Measurements from ENCODE around the gene ARHGAP11A.

The ARHGAP11A gene

GRCh38 chr15:32671339-32672325 is 56.3 kb downstream of the ARHGAP11A start:
- H3K36me3 ChIP-seq (ENCODE audit: control insufficient read depth, insufficient read depth, low read length), result no peaks in the 10 kb centered on the region
- no peak overlapping the region for H3K27ac ChIP-seq (ENCODE audit: low read depth, low read length, severe bottlenecking)
- no peaks in the 10 kb centered on the region for H3K4me1 ChIP-seq (ENCODE audit: control insufficient read depth, insufficient read depth, low read length, poor library complexity, severe bottlenecking)
- 94 to 95% methylated on average over 22 to 28 of the region's 29 CpGs for WGBS, 2 experiments (ENCODE audit: insufficient coverage in 2 of 2)
- H3K9me3 ChIP-seq (ENCODE audit: control insufficient read depth, low read length), result no peaks in the 10 kb centered on the region
- no peak overlapping the region for H3K4me3 ChIP-seq (ENCODE audit: extremely low read depth, insufficient read depth, low read length, poor library complexity, severe bottlenecking)

GRCh38 chr15:32674681-32675080 is 59.4 kb downstream of the ARHGAP11A start:
- Histone ChIP-seq H3K4me1 (ENCODE audit: control insufficient read depth, insufficient read depth, low read length, poor library complexity, severe bottlenecking) (no peaks in the 10 kb centered on the region), H3K36me3 (ENCODE audit: control insufficient read depth, insufficient read depth, low read length) (no peaks in the 10 kb centered on the region), H3K4me3 (ENCODE audit: extremely low read depth, insufficient read depth, low read length, poor library complexity, severe bottlenecking) (no peak overlapping the region), H3K27ac (ENCODE audit: low read depth, low read length, severe bottlenecking) (no peak overlapping the region), H3K9me3 (ENCODE audit: control insufficient read depth, low read length) (no peaks in the 10 kb centered on the region)
- 94 to 100% methylated on average over 1 to 2 of the region's 2 CpGs for WGBS, 2 experiments (ENCODE audit: insufficient coverage in 2 of 2)

GRCh38 chr15:32675466-32675865 is 60.2 kb downstream of the ARHGAP11A start:
- no peak overlapping the region for H3K27ac ChIP-seq (ENCODE audit: low read depth, low read length, severe bottlenecking)
- no peaks in the 10 kb centered on the region for H3K4me1 ChIP-seq (ENCODE audit: control insufficient read depth, insufficient read depth, low read length, poor library complexity, severe bottlenecking)
- no peaks in the 10 kb centered on the region for H3K36me3 ChIP-seq (ENCODE audit: control insufficient read depth, insufficient read depth, low read length)
- no peaks in the 10 kb centered on the region for H3K9me3 ChIP-seq (ENCODE audit: control insufficient read depth, low read length)
- no peak overlapping the region for H3K4me3 ChIP-seq (ENCODE audit: extremely low read depth, insufficient read depth, low read length, poor library complexity, severe bottlenecking)
- WGBS, 2 experiments (ENCODE audit: insufficient coverage in 2 of 2), result 59% methylated on average over 4 of the region's 6 CpGs; no CpG with 5 or more reads in 1 of the 2 experiments

- H3K9me3 ChIP-seq (ENCODE audit: control insufficient read depth, low read length), result no peaks in the 10 kb centered on the region
- H3K4me3 ChIP-seq (ENCODE audit: extremely low read depth, insufficient read depth, low read length, poor library complexity, severe bottlenecking), result no peak overlapping the region
- no peak overlapping the region for H3K27ac ChIP-seq (ENCODE audit: low read depth, low read length, severe bottlenecking)
- 71 to 90% methylated on average over 1 to 2 of the region's 2 CpGs for WGBS, 2 experiments (ENCODE audit: insufficient coverage in 2 of 2)
- H3K36me3 ChIP-seq (ENCODE audit: control insufficient read depth, insufficient read depth, low read length), result no peaks in the 10 kb centered on the region
- H3K4me1 ChIP-seq (ENCODE audit: control insufficient read depth, insufficient read depth, low read length, poor library complexity, severe bottlenecking), result no peaks in the 10 kb centered on the region
Observed at GRCh38 chr15:32676169-32676568, 60.9 kb downstream of the ARHGAP11A start.

- Histone ChIP-seq H3K4me3 (ENCODE audit: extremely low read depth, insufficient read depth, low read length, poor library complexity, severe bottlenecking) (no peak overlapping the region), H3K36me3 (ENCODE audit: control insufficient read depth, insufficient read depth, low read length) (no peaks in the 10 kb centered on the region), H3K9me3 (ENCODE audit: control insufficient read depth, low read length) (no peaks in the 10 kb centered on the region), H3K4me1 (ENCODE audit: control insufficient read depth, insufficient read depth, low read length, poor library complexity, severe bottlenecking) (no peaks in the 10 kb centered on the region), H3K27ac (ENCODE audit: low read depth, low read length, severe bottlenecking) (no peak overlapping the region)
- 80 to 93% methylated on average over 2 to 3 of the region's 5 CpGs for WGBS, 2 experiments (ENCODE audit: insufficient coverage in 2 of 2)
Observed at GRCh38 chr15:32677238-32677750, 62.0 kb downstream of the ARHGAP11A start.

GRCh38 chr15:32679298-32679690 is 64.0 kb downstream of the ARHGAP11A start:
- H3K27ac ChIP-seq (ENCODE audit: low read depth, low read length, severe bottlenecking), result no peak overlapping the region
- H3K9me3 ChIP-seq (ENCODE audit: control insufficient read depth, low read length), result no peaks in the 10 kb centered on the region
- no peaks in the 10 kb centered on the region for H3K36me3 ChIP-seq (ENCODE audit: control insufficient read depth, insufficient read depth, low read length)
- 100% methylated on average over 3 of the region's 4 CpGs; no CpG with 5 or more reads in 1 of the 2 experiments for WGBS, 2 experiments (ENCODE audit: insufficient coverage in 2 of 2)
- no peak overlapping the region for H3K4me3 ChIP-seq (ENCODE audit: extremely low read depth, insufficient read depth, low read length, poor library complexity, severe bottlenecking)
- H3K4me1 ChIP-seq (ENCODE audit: control insufficient read depth, insufficient read depth, low read length, poor library complexity, severe bottlenecking), result peaks cover 2% of the 10 kb centered on the region

- Histone ChIP-seq H3K4me3 (ENCODE audit: extremely low read depth, insufficient read depth, low read length, poor library complexity, severe bottlenecking) (no peak overlapping the region), H3K27ac (ENCODE audit: low read depth, low read length, severe bottlenecking) (no peak overlapping the region)
Observed at GRCh38 chr15:32682569-32682968, 67.3 kb downstream of the ARHGAP11A start.

GRCh38 chr15:32682977-32683630 is 67.8 kb downstream of the ARHGAP11A start:
- Histone ChIP-seq H3K9me3 (ENCODE audit: control insufficient read depth, low read length) (peaks cover 3% of the 10 kb centered on the region), H3K27ac (ENCODE audit: low read depth, low read length, severe bottlenecking) (no peak overlapping the region), H3K4me1 (ENCODE audit: control insufficient read depth, insufficient read depth, low read length, poor library complexity, severe bottlenecking) (peaks cover 26% of the 10 kb centered on the region), H3K36me3 (ENCODE audit: control insufficient read depth, insufficient read depth, low read length) (no peaks in the 10 kb centered on the region), H3K4me3 (ENCODE audit: extremely low read depth, insufficient read depth, low read length, poor library complexity, severe bottlenecking) (no peak overlapping the region)
- WGBS, 2 experiments (ENCODE audit: insufficient coverage in 2 of 2), result 80 to 100% methylated on average over 1 of the region's 2 CpGs

More at GRCh38 chr15:32682569-32682968, 67.3 kb downstream of the ARHGAP11A start:
- Histone ChIP-seq H3K4me1 (ENCODE audit: control insufficient read depth, insufficient read depth, low read length, poor library complexity, severe bottlenecking) (peaks cover 21% of the 10 kb centered on the region), H3K36me3 (ENCODE audit: control insufficient read depth, insufficient read depth, low read length) (no peaks in the 10 kb centered on the region), H3K9me3 (ENCODE audit: control insufficient read depth, low read length) (peaks cover 3% of the 10 kb centered on the region)
- whole genome bisulfite sequencing, 2 experiments (ENCODE audit: insufficient coverage in 2 of 2), result 87 to 90% methylated on average over 2 of the region's 3 CpGs

- H3K36me3 ChIP-seq (ENCODE audit: control insufficient read depth, insufficient read depth, low read length), result no peaks in the 10 kb centered on the region
- H3K4me1 ChIP-seq (ENCODE audit: control insufficient read depth, insufficient read depth, low read length, poor library complexity, severe bottlenecking), result peaks cover 30% of the 10 kb centered on the region
- H3K27ac ChIP-seq (ENCODE audit: low read depth, low read length, severe bottlenecking), result no peak overlapping the region
- H3K9me3 ChIP-seq (ENCODE audit: control insufficient read depth, low read length), result peaks cover 3% of the 10 kb centered on the region
- no peak overlapping the region for H3K4me3 ChIP-seq (ENCODE audit: extremely low read depth, insufficient read depth, low read length, poor library complexity, severe bottlenecking)
- 96% methylated on average over 5 to 7 of the region's 8 CpGs for WGBS, 2 experiments (ENCODE audit: insufficient coverage in 2 of 2)
Observed at GRCh38 chr15:32683906-32684584, 68.7 kb downstream of the ARHGAP11A start.

GRCh38 chr15:32685576-32685975 is 70.3 kb downstream of the ARHGAP11A start:
- H3K27ac ChIP-seq (ENCODE audit: low read depth, low read length, severe bottlenecking), result no peak overlapping the region
- no CpG with 5 or more reads among the region's 1 CpG for WGBS, 2 experiments (ENCODE audit: insufficient coverage in 2 of 2)

More at GRCh38 chr15:32685576-32685975, 70.3 kb downstream of the ARHGAP11A start:
- peaks cover 3% of the 10 kb centered on the region for H3K9me3 ChIP-seq (ENCODE audit: control insufficient read depth, low read length)
- H3K36me3 ChIP-seq (ENCODE audit: control insufficient read depth, insufficient read depth, low read length), result no peaks in the 10 kb centered on the region
- H3K4me3 ChIP-seq (ENCODE audit: extremely low read depth, insufficient read depth, low read length, poor library complexity, severe bottlenecking), result no peak overlapping the region
- peaks cover 30% of the 10 kb centered on the region for H3K4me1 ChIP-seq (ENCODE audit: control insufficient read depth, insufficient read depth, low read length, poor library complexity, severe bottlenecking)

Data from mesodermal cell (in vitro differentiated cells).